Osteoblast (primary cell): ENCODE data around the gene CD63. TPM values are rescaled to one million over a fixed set of nuclear protein-coding genes. Genes with fewer than 3 reads are reported as not detected.

Experiments
- DNase-seq: peaks from one replicate; pipeline ENCODE4 v3.0.0; 2011; ENCODE audit warnings: low spot score, mixed read lengths; ENCODE audit not compliant: insufficient read length; ENCODE audit errors: missing footprints
- H2AFZ ChIP-seq: 2 replicates; pipeline ENCODE4 v1.6.0; 2011; ENCODE audit warnings: mild to moderate bottlenecking, low read length
- H3K27ac ChIP-seq: 2 replicates; pipeline ENCODE4 v1.5.1; 2011; ENCODE audit warnings: mild to moderate bottlenecking, low read depth, low read length, moderate library complexity
- H3K27me3 ChIP-seq: 2 replicates; pipeline ENCODE4 v1.6.0; 2012; ENCODE audit warnings: mild to moderate bottlenecking, control low read depth, inconsistent platforms, low read length, moderate library complexity; ENCODE audit not compliant: insufficient read depth
- H3K36me3 ChIP-seq: 2 replicates; pipeline ENCODE4 v1.5.1; 2011; ENCODE audit warnings: mild to moderate bottlenecking, low read length, control low read depth, moderate library complexity; ENCODE audit not compliant: insufficient read depth
- H3K4me1 ChIP-seq: 2 replicates; pipeline ENCODE4 v1.5.1; 2011; ENCODE audit warnings: mild to moderate bottlenecking, low read length, control low read depth, moderate library complexity; ENCODE audit not compliant: insufficient read depth
- H3K4me2 ChIP-seq: 2 replicates; pipeline ENCODE4 v1.6.0; 2011; ENCODE audit warnings: mild to moderate bottlenecking, low read length; ENCODE audit not compliant: insufficient read depth
- H3K4me3 ChIP-seq: fragments of 200-600 bp; sonication (generic); 3 replicates; pipeline ENCODE4 v1.5.1; 2012; ENCODE audit warnings: mild to moderate bottlenecking, low read length, inconsistent platforms; ENCODE audit not compliant: insufficient read depth
- H3K79me2 ChIP-seq: 2 replicates; pipeline ENCODE4 v1.6.0; 2012; ENCODE audit warnings: mild to moderate bottlenecking, low read length, control low read depth, inconsistent platforms; ENCODE audit not compliant: insufficient read depth
- H3K9me3 ChIP-seq: 2 replicates; pipeline ENCODE4 v1.5.1; 2011; ENCODE audit warnings: low read depth, low read length, control low read depth
- H4K20me1 ChIP-seq: 2 replicates; pipeline ENCODE4 v1.6.0; 2012; ENCODE audit warnings: mild to moderate bottlenecking, low read length, control low read depth; ENCODE audit not compliant: insufficient read depth
- CTCF ChIP-seq: IDR thresholded peaks from 2 replicates; pipeline ENCODE4 v1.5.1; 2011; ENCODE audit warnings: mild to moderate bottlenecking, low read depth, low read length, moderate library complexity; ENCODE audit errors: extremely low read depth
- small RNA-seq: library from RNA; depleted of rRNA; stranded (forward); fragments of <200 nt; gene quantifications from one replicate; pipeline ENCODE3, GENCODE V24; 2012
- total RNA-seq: library from RNA; depleted of rRNA; stranded (reverse); fragments of >200 nt; gene quantifications from 2 replicates; pipeline ENCODE4 v1.2.3, GENCODE V29; 2012

The CD63 gene
- total RNA-seq, 1 donor = 3,072 TPM

GRCh38 chr12:55676707-55677106, 52.1 kb downstream of the CD63 start:
- Histone ChIP-seq H3K4me1 (peaks cover 8% of the 10 kb centered on the region), H4K20me1 (no peaks in the 10 kb centered on the region), H2AFZ (no peak overlapping the region), H3K27me3 (peaks cover 6% of the 10 kb centered on the region), H3K9me3 (no peaks in the 10 kb centered on the region), H3K4me3 (no peak overlapping the region), H3K36me3 (no peaks in the 10 kb centered on the region), H3K27ac (no peak overlapping the region), H3K4me2 (no peak overlapping the region), H3K79me2 (no peaks in the 10 kb centered on the region)
- no peak for TF ChIP-seq CTCF
- DNase-seq = no peak

GRCh38 chr12:55675666-55676065, 53.1 kb downstream of the CD63 start:
- H3K27me3 ChIP-seq = peaks cover 6% of the 10 kb centered on the region
- no peak overlapping the region for H3K4me2 ChIP-seq
- no peaks in the 10 kb centered on the region for H3K79me2 ChIP-seq
- H3K9me3 ChIP-seq = no peaks in the 10 kb centered on the region
- no peak overlapping the region for H2AFZ ChIP-seq
- H3K27ac ChIP-seq = no peak overlapping the region
- H3K36me3 ChIP-seq = no peaks in the 10 kb centered on the region
- no peaks in the 10 kb centered on the region for H3K4me1 ChIP-seq
- no peak for TF ChIP-seq CTCF
- H3K4me3 ChIP-seq = no peak overlapping the region
- no peak for DNase-seq
- no peaks in the 10 kb centered on the region for H4K20me1 ChIP-seq

Small RNAs within 50 kb of the gene (small RNA-seq; reads per million reads assigned to genes)
- gene AC009779.1 (not detected), gene RF00017 (not detected)

Other genes with a start within 250 kb of the CD63 start
- not detected in 2 replicates for gene OR6C68, start 236.6 kb downstream of the CD63 start, total RNA-seq
- gene OR6C4, start 179.4 kb downstream of the CD63 start, total RNA-seq = not detected in 2 replicates
- gene OR2AP1, start 156.5 kb downstream of the CD63 start, total RNA-seq = not detected in 2 replicates
- gene OR10P1, start 92.1 kb downstream of the CD63 start, total RNA-seq = not detected in 2 replicates
- 22.4 and 24.8 TPM in 2 replicates for gene ITGA7, start 21.1 kb downstream of the CD63 start, total RNA-seq
- 46.0 and 59.4 TPM in 2 replicates for gene BLOC1S1, start 13.0 kb downstream of the CD63 start, total RNA-seq
- gene RDH5, start 8.6 kb downstream of the CD63 start, total RNA-seq = 27.7 and 32.2 TPM in 2 replicates
- gene GDF11, start 14.1 kb upstream of the CD63 start, total RNA-seq = 4.1 and 4.3 TPM in 2 replicates
- gene SARNP, start 88.7 kb upstream of the CD63 start, total RNA-seq = 53.6 and 56.6 TPM in 2 replicates
- gene ORMDL2, start 89.0 kb upstream of the CD63 start, total RNA-seq = 9.4 and 10.1 TPM in 2 replicates
- gene DNAJC14, start 100.6 kb upstream of the CD63 start, total RNA-seq = 40.1 and 41.6 TPM in 2 replicates
- 13.0 and 14.7 TPM in 2 replicates for gene MMP19, start 113.9 kb upstream of the CD63 start, total RNA-seq
- gene PYM1, start 198.9 kb upstream of the CD63 start, total RNA-seq = 25.0 and 31.5 TPM in 2 replicates
- 32.6 and 36.5 TPM in 2 replicates for gene DGKA, start 202.2 kb upstream of the CD63 start, total RNA-seq
- 0.59 and 0.72 TPM in 2 replicates for gene PMEL, start 237.0 kb upstream of the CD63 start, total RNA-seq
- gene CDK2, start 237.8 kb upstream of the CD63 start, total RNA-seq = 13.0 and 13.4 TPM in 2 replicates
- gene RAB5B, start 245.1 kb upstream of the CD63 start, total RNA-seq = 82.9 and 87.5 TPM in 2 replicates